ENCODE data around the gene UNC80. TPM values are rescaled to one million over a fixed set of nuclear protein-coding genes. Genes with fewer than 3 reads are reported as not detected.

Gene UNC80
- polyA plus RNA-seq, 3 donors, result under 0.01 TPM; not detected in 2

DNA sequence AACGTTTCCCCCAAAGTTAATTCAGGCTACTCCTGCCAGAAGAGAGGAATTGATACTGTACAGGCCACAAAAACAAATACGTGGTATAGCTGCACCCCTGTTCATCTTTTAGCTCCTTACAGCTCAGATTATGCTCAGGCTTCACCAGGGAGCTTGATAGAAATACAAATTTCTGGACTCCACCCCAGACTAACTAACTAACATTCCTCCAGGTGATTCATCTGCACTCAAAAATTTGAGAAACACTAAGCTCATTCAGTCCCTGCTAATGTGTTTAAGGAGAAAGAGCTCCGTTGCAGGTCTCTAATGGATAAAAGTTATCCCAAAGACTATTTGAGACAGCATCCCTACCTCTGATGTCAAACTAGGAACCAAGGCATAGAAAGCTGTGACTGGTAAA is 36.8 kb upstream of the UNC80 start:
- Histone ChIP-seq H3K4me3 (replicated peaks in 1 of 3; ENCODE audit: low read depth in 2 of 3, low read length in 3 of 3) (no peak overlapping the region), H3K4me1 (ENCODE audit: control insufficient read depth in 1 of 2, insufficient read depth in 2 of 2, low read length in 2 of 2) (no peaks in the 10 kb centered on the region), H3K27me3 (ENCODE audit: control insufficient read depth in 2 of 2, insufficient read depth in 2 of 2, low read length in 2 of 2) (no peaks in the 10 kb centered on the region), H4K20me1 (ENCODE audit: insufficient read depth, low read length) (no peaks in the 10 kb centered on the region), H3K79me2 (ENCODE audit: insufficient read depth, low read length) (no peaks in the 10 kb centered on the region), H2AFZ (ENCODE audit: insufficient read depth, low read depth, low read length, poor library complexity, severe bottlenecking) (no peak overlapping the region), H3K9me3 (replicated peaks in 1 of 2; ENCODE audit: control insufficient read depth in 1 of 2, insufficient read depth in 1 of 2, low read length in 2 of 2) (no peaks in the 10 kb centered on the region), H3K36me3 (replicated peaks in 1 of 2; ENCODE audit: control insufficient read depth in 1 of 2, insufficient read depth in 2 of 2, low read length in 2 of 2) (no peaks in the 10 kb centered on the region), H3K27ac (ENCODE audit: low read depth in 1 of 2, low read length in 2 of 2) (no peak overlapping the region), H3K9ac (ENCODE audit: insufficient read depth, low read length, poor library complexity, severe bottlenecking) (no peak overlapping the region), H3K4me2 (replicated peaks; ENCODE audit: extremely low read depth, low read length, poor library complexity, severe bottlenecking) (no peak overlapping the region)
- intact Hi-C loops (cut with micrococcal nuclease), result no loop called here
- H3K4me3 Mint-ChIP-seq, result no peak overlapping the region
- peaks cover 0 to 4% (median 0%) of the 10 kb centered on the region in 7 donors for H3K9me3 Mint-ChIP-seq
- 63% methylated on average over 1 of the region's 3 CpGs for WGBS (ENCODE audit: insufficient coverage)
- no peak overlapping the region for H3K27ac Mint-ChIP-seq
- no peak for DNase-seq
- no peaks in the 10 kb centered on the region for H3K4me1 Mint-ChIP-seq
- TF ChIP-seq, protein P1, sequence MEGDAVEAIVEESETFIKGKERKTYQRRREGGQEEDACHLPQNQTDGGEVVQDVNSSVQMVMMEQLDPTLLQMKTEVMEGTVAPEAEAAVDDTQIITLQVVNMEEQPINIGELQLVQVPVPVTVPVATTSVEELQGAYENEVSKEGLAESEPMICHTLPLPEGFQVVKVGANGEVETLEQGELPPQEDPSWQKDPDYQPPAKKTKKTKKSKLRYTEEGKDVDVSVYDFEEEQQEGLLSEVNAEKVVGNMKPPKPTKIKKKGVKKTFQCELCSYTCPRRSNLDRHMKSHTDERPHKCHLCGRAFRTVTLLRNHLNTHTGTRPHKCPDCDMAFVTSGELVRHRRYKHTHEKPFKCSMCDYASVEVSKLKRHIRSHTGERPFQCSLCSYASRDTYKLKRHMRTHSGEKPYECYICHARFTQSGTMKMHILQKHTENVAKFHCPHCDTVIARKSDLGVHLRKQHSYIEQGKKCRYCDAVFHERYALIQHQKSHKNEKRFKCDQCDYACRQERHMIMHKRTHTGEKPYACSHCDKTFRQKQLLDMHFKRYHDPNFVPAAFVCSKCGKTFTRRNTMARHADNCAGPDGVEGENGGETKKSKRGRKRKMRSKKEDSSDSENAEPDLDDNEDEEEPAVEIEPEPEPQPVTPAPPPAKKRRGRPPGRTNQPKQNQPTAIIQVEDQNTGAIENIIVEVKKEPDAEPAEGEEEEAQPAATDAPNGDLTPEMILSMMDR (IDR thresholded peaks at IDR 0.05), result no peak
- peaks cover 0 to 2% (median 0%) of the 10 kb centered on the region in 3 donors for H3K27me3 Mint-ChIP-seq (ENCODE audit: low read depth in 3 of 3)
- H3K36me3 Mint-ChIP-seq, result no peaks in the 10 kb centered on the region

DNA sequence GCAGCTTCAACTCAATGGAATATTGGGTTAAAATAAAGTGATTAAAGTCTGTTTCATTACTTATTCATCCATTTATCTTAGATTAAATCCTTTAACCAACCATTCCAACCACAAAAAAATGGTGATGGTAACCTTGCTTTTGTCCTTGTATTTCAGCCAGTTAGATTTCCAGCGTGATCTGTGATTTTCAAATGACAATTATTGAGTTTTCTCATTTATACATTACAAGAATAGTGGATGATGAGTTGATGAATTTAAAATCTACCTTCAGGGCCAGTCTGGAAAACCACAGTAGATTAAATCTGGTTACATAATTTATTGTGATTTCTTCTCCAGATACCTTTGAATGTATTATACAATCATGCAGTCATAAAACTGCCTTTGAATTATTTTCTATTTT is 29.7 kb upstream of the UNC80 start:
- Mint-ChIP-seq H3K4me3 (no peak overlapping the region), H3K27ac (no peak overlapping the region), H3K4me1 (no peaks in the 10 kb centered on the region), H3K36me3 (no peaks in the 10 kb centered on the region), H3K9me3 (peaks cover 0 to 3% (median 0%) of the 10 kb centered on the region in 7 donors), H3K27me3 (ENCODE audit: low read depth in 3 of 3) (peaks cover 0 to 1% (median 0%) of the 10 kb centered on the region in 3 donors)
- no peaks in the 10 kb centered on the region for H3K27me3 ChIP-seq (ENCODE audit: control insufficient read depth in 2 of 2, insufficient read depth in 2 of 2, low read length in 2 of 2)
- no peak overlapping the region for H3K4me3 ChIP-seq (replicated peaks in 1 of 3; ENCODE audit: low read depth in 2 of 3, low read length in 3 of 3)
- no peaks in the 10 kb centered on the region for H3K4me1 ChIP-seq (ENCODE audit: control insufficient read depth in 1 of 2, insufficient read depth in 2 of 2, low read length in 2 of 2)
- intact Hi-C loops (cut with micrococcal nuclease), result no loop called here
- no peak overlapping the region for H2AFZ ChIP-seq (ENCODE audit: insufficient read depth, low read depth, low read length, poor library complexity, severe bottlenecking)
- H3K9me3 ChIP-seq (replicated peaks in 1 of 2; ENCODE audit: control insufficient read depth in 1 of 2, insufficient read depth in 1 of 2, low read length in 2 of 2), result no peaks in the 10 kb centered on the region
- no peak overlapping the region for H3K4me2 ChIP-seq (replicated peaks; ENCODE audit: extremely low read depth, low read length, poor library complexity, severe bottlenecking)
- no peak overlapping the region for H3K9ac ChIP-seq (ENCODE audit: insufficient read depth, low read length, poor library complexity, severe bottlenecking)
- DNase-seq, result no peak
- H3K27ac ChIP-seq (ENCODE audit: low read depth in 1 of 2, low read length in 2 of 2), result no peak overlapping the region
- WGBS (ENCODE audit: insufficient coverage), result no CpG with 5 or more reads among the region's 1 CpG
- TF ChIP-seq, protein P1 (IDR thresholded peaks at IDR 0.05), result no peak
- no peaks in the 10 kb centered on the region for H3K36me3 ChIP-seq (replicated peaks in 1 of 2; ENCODE audit: control insufficient read depth in 1 of 2, insufficient read depth in 2 of 2, low read length in 2 of 2)
- H4K20me1 ChIP-seq (ENCODE audit: insufficient read depth, low read length), result no peaks in the 10 kb centered on the region
- H3K79me2 ChIP-seq (ENCODE audit: insufficient read depth, low read length), result no peaks in the 10 kb centered on the region
